Measurements from ENCODE around the gene WEE2.

GRCh38 chr7:141698247-141699015 lies 9.7 kb upstream of the WEE2 start:
- TF ChIP-seq, protein P1, sequence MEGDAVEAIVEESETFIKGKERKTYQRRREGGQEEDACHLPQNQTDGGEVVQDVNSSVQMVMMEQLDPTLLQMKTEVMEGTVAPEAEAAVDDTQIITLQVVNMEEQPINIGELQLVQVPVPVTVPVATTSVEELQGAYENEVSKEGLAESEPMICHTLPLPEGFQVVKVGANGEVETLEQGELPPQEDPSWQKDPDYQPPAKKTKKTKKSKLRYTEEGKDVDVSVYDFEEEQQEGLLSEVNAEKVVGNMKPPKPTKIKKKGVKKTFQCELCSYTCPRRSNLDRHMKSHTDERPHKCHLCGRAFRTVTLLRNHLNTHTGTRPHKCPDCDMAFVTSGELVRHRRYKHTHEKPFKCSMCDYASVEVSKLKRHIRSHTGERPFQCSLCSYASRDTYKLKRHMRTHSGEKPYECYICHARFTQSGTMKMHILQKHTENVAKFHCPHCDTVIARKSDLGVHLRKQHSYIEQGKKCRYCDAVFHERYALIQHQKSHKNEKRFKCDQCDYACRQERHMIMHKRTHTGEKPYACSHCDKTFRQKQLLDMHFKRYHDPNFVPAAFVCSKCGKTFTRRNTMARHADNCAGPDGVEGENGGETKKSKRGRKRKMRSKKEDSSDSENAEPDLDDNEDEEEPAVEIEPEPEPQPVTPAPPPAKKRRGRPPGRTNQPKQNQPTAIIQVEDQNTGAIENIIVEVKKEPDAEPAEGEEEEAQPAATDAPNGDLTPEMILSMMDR (IDR thresholded peaks at IDR 0.05): no peak
- no peak for TF ChIP-seq POLR2A (IDR thresholded peaks at IDR 0.05)
- no peak for TF ChIP-seq POLR2AphosphoS5 (IDR thresholded peaks at IDR 0.05)
